HCT116 (cell line): ENCODE data around the gene EHD4. TPM values are rescaled to one million over a fixed set of nuclear protein-coding genes. Genes with fewer than 3 reads are reported as not detected.

Experiments used
- ATAC-seq: fragments of 200-7000 bp; cut with Tn5 transposase; 2 replicates; pipeline ENCODE4 v1.9.1; 2020; ENCODE audit warnings: mild to moderate bottlenecking, moderate library complexity
- BruUV-seq: library from RNA; stranded (reverse); fragments of 400-500 nt; replicated peaks from 2 replicates; lab custom pipeline; 2021; lab: Mats Ljungman, UMichigan
- CTCF ChIA-PET: fragments of 300-600 bp; sonication (Branson Sonifier 250); formaldehyde crosslinking; loops from one replicate; lab custom pipeline; 2021; ENCODE audit warnings: antibody characterized with exemption; lab: Charles Lee
- POLR2A ChIA-PET: fragments of 300-600, 350-600 bp; sonication (Branson Sonifier 250); formaldehyde crosslinking; loops from one replicate; lab custom pipeline; 2021; ENCODE audit warnings: antibody characterized with exemption; lab: Charles Lee
- RAD21 ChIA-PET, 2 experiments: fragments of 300-600 bp; sonication (Branson Sonifier 250); formaldehyde crosslinking; loops; one replicate each; lab custom pipeline; 2023; ENCODE audit warnings: low total read pairs in 2 of 2; ENCODE audit not compliant: uncharacterized antibody in 2 of 2, unreplicated experiment in 2 of 2, low non-redundant PET in 1 of 2; lab: Charles Lee
- DNase-seq: peaks from one replicate; pipeline ENCODE4 v3.0.0-alpha.2; 2010; ENCODE audit warnings: low read depth, low spot score
- H2AFZ ChIP-seq: fragments of 200-600 bp; shearing (Covaris generic), sonication (generic); 2 replicates; pipeline ENCODE4 v1.6.1; 2017; ENCODE audit warnings: low read depth, mixed run types, mixed read lengths, antibody characterized with exemption, low read length; ENCODE audit not compliant: poor library complexity, severe bottlenecking
- H3K27ac ChIP-seq: 2 replicates; pipeline ENCODE4 v1.5.1; 2012; ENCODE audit warnings: low read depth, low read length
- H3K27me3 ChIP-seq: fragments of 200-600 bp; sonication (generic); 2 replicates; pipeline ENCODE4 v1.6.1; 2016; ENCODE audit warnings: mixed run types, low read length, mixed read lengths; ENCODE audit not compliant: insufficient read depth
- H3K36me3 ChIP-seq, 2 experiments: fragments of 200-500 bp in 1 of 2; fragments of 200-600 bp in 1 of 2; sonication (Bioruptor generic) in 1 of 2; sonication (generic) in 1 of 2; 2 replicates each; pipeline versions ENCODE4 v1.5.1 to v1.6.1; 2014 to 2016; ENCODE audit warnings: low read length in 2 of 2, inconsistent platforms in 1 of 2, mixed read lengths in 1 of 2, mixed run types in 1 of 2; ENCODE audit not compliant: insufficient read depth in 2 of 2, control insufficient read depth in 1 of 2
- H3K4me1 ChIP-seq, 2 experiments: fragments of 200-600 bp in 1 of 2; sonication (generic) in 1 of 2; 2 replicates each; pipeline versions ENCODE4 v1.5.1 to v1.6.1; 2012 to 2017; ENCODE audit warnings: low read length in 2 of 2, inconsistent platforms in 1 of 2, mild to moderate bottlenecking in 1 of 2, mixed read lengths in 1 of 2, mixed run types in 1 of 2, moderate library complexity in 1 of 2; ENCODE audit not compliant: insufficient read depth in 2 of 2, control insufficient read depth in 1 of 2
- H3K4me2 ChIP-seq: fragments of 200-600 bp; sonication (generic); 2 replicates; pipeline ENCODE4 v1.6.1; 2017; ENCODE audit warnings: mixed run types, low read length, mixed read lengths
- H3K4me3 ChIP-seq, 2 experiments: fragments of 200-600 bp in 1 of 2; sonication (generic) in 1 of 2; replicated peaks in 1 of 2; 2 replicates each; pipeline ENCODE4 v1.5.1; 2011 to 2016; ENCODE audit warnings: low read length in 2 of 2, control low read depth in 1 of 2, low read depth in 1 of 2, mild to moderate bottlenecking in 1 of 2, mixed read lengths in 1 of 2, mixed run types in 1 of 2
- H3K79me2 ChIP-seq: fragments of 200-600 bp; sonication (generic); 2 replicates; pipeline ENCODE4 v1.6.1; 2017; ENCODE audit warnings: mild to moderate bottlenecking, mixed run types, low read length, moderate library complexity, mixed read lengths; ENCODE audit not compliant: insufficient read depth
- H3K9ac ChIP-seq: fragments of 200-600 bp; sonication (generic); 2 replicates; pipeline ENCODE4 v1.6.1; 2016; ENCODE audit warnings: low read length, mixed read lengths
- H3K9me2 ChIP-seq: fragments of 200-600 bp; sonication (generic), shearing (Covaris generic); 2 replicates; pipeline ENCODE4 v1.6.1; 2017; ENCODE audit warnings: mixed run types, mild to moderate bottlenecking, moderate library complexity; ENCODE audit not compliant: insufficient read depth
- H3K9me3 ChIP-seq, 2 experiments: fragments of 200-500 bp in 1 of 2; fragments of 200-600 bp in 1 of 2; sonication (Bioruptor generic) in 1 of 2; sonication (generic) in 1 of 2; 2 replicates each; pipeline ENCODE4 v1.6.1; 2014 to 2017; ENCODE audit warnings: low read length in 2 of 2, mixed read lengths in 2 of 2, inconsistent platforms in 1 of 2, low read depth in 1 of 2, mild to moderate bottlenecking in 1 of 2, mixed run types in 1 of 2, moderate library complexity in 1 of 2; ENCODE audit not compliant: control insufficient read depth in 1 of 2, insufficient read depth in 1 of 2
- H4K20me1 ChIP-seq: fragments of 200-600 bp; sonication (generic), shearing (Covaris generic); 2 replicates; pipeline ENCODE4 v1.6.1; 2017; ENCODE audit warnings: mixed run types, mild to moderate bottlenecking, moderate library complexity; ENCODE audit not compliant: insufficient read depth
- ATF3 ChIP-seq: IDR thresholded peaks from 2 replicates; pipeline ENCODE4 v1.6.1; 2012
- CEBPB ChIP-seq: IDR thresholded peaks from 2 replicates; pipeline ENCODE4 v1.6.1; 2012; ENCODE audit warnings: low read depth
- EGR1 ChIP-seq: IDR thresholded peaks from 2 replicates; pipeline ENCODE4 v1.6.1; 2012; ENCODE audit warnings: low read depth
- EZH2 ChIP-seq: fragments of 200-600 bp; sonication (generic); IDR thresholded peaks from 2 replicates; pipeline ENCODE4 v1.6.1; 2017; ENCODE audit warnings: antibody characterized with exemption, mixed run types
- FOSL1 ChIP-seq: IDR thresholded peaks from 2 replicates; pipeline ENCODE4 v1.6.1; 2012; ENCODE audit warnings: low read depth
- MAX ChIP-seq: IDR thresholded peaks from 2 replicates; pipeline ENCODE4 v1.6.1; 2012
- RAD21 ChIP-seq: IDR thresholded peaks from 2 replicates; pipeline ENCODE4 v1.6.1; 2012; ENCODE audit warnings: low read depth, mild to moderate bottlenecking
- SIN3A ChIP-seq: IDR thresholded peaks from 2 replicates; pipeline ENCODE4 v1.6.1; 2012; ENCODE audit warnings: low read depth
- SRF ChIP-seq: IDR thresholded peaks from 2 replicates; pipeline ENCODE4 v1.6.1; 2012; ENCODE audit warnings: low read depth
- TCF7L2 ChIP-seq: IDR thresholded peaks from 2 replicates; pipeline ENCODE4 v1.7.0; 2011; ENCODE audit warnings: borderline replicate concordance, inconsistent platforms; ENCODE audit not compliant: insufficient read depth, insufficient read length; ENCODE audit errors: extremely low read depth
- YY1 ChIP-seq: IDR thresholded peaks from 2 replicates; pipeline ENCODE4 v1.6.1; 2011; ENCODE audit warnings: low read length, low read depth, moderate library complexity, mild to moderate bottlenecking; ENCODE audit not compliant: insufficient replicate concordance; ENCODE audit errors: extremely low read depth
- ZFX ChIP-seq: fragments of 450-650 bp; IDR thresholded peaks from 2 replicates; pipeline ENCODE4 v1.6.1; 2017
- intact Hi-C: fragments of 100-400 bp; cut with micrococcal nuclease; formaldehyde crosslinking; loops from 2 replicates; pipeline ENCODE4 v1.10.0; 2022
- total RNA-seq: library from RNA; stranded (reverse); gene quantifications from one replicate; pipeline ENCODE4 v1.2.1, GENCODE V29; 2021; ENCODE audit not compliant: unreplicated experiment

Gene EHD4
- total RNA-seq, 1 experiment from 2014 or later: 28.0 TPM

GRCh38 chr15:41935566-41936020 is 36.8 kb downstream of the EHD4 start:
- BruUV-seq: no TSS peak
- Histone ChIP-seq H3K36me3 (peaks cover 0 to 4% of the 10 kb centered on the region in 2 experiments; a peak in 1 of 4 replicates), H3K4me1 (peaks cover 49 to 91% of the 10 kb centered on the region in 2 experiments), H3K4me2 (peak overlapping the region; percentile 78), H3K9ac (no peak overlapping the region; the same call in 1 of the 2 replicates), H3K27me3 (no peaks in the 10 kb centered on the region), H4K20me1 (no peaks in the 10 kb centered on the region), H3K9me3 (no peaks in the 10 kb centered on the region; a peak in 1 of 4 replicates), H3K79me2 (peaks cover 52% of the 10 kb centered on the region; the same call in 1 of the 2 replicates), H3K27ac (no peak overlapping the region), H3K4me3 (no peak overlapping the region), H3K9me2 (no peaks in the 10 kb centered on the region), H2AFZ (no peak overlapping the region)
- ChIA-PET CTCF (no interaction called here), POLR2A (interaction anchor here (1.1 kb wide), 1 partner anchor 16 kb away, joined by 3 read pairs; no protein-coding TSS in a partner anchor), RAD21 (no interaction called here)
- intact Hi-C loops: loop anchor here (5.0 kb wide), 1 partner anchor 37 kb away; the partner anchor contains the start of gene EHD4
- TF ChIP-seq YY1 (no peak), SIN3A (no peak), CEBPB (no peak), ZFX (no peak), EZH2 (no peak), MAX (no peak), FOSL1 (no peak), RAD21 (no peak), SRF (no peak), ATF3 (no peak), TCF7L2 (no peak), EGR1 (no peak)
- no peak for ATAC-seq
- no peak for DNase-seq
